ENCODE results near the gene TAS2R14. TPM values are rescaled to one million over a fixed set of nuclear protein-coding genes. Genes with fewer than 3 reads are reported as not detected.

Gene TAS2R14
- total RNA-seq, 1 experiment from 2014 or later, result 2.8 TPM

GRCh38 chr12:10889226-10889625, 49.8 kb downstream of the TAS2R14 start:
- DNase-seq, result no peak
- no peaks in the 10 kb centered on the region for H3K9me3 ChIP-seq (replicated peaks)
- no peak overlapping the region for H3K27ac ChIP-seq
- no peak overlapping the region for H3K4me3 ChIP-seq
- peaks cover 2% of the 10 kb centered on the region; the same call in 1 of the 2 replicates for H3K36me3 ChIP-seq
- H3K4me1 ChIP-seq, result no peaks in the 10 kb centered on the region
- H3K27me3 ChIP-seq, result no peaks in the 10 kb centered on the region

Other genes with a start within 250 kb of the TAS2R14 start
- gene YBX3, start 215.9 kb downstream of the TAS2R14 start, total RNA-seq (2014; rRNA removed; shearing (Covaris generic)), result 157 and 159 TPM in 2 replicates
- 0.12 TPM in 1 of 2 replicates, not detected in the other for gene TAS2R7, start 136.6 kb downstream of the TAS2R14 start, total RNA-seq (2014; rRNA removed; shearing (Covaris generic))
- gene TAS2R8, start 132.0 kb downstream of the TAS2R14 start, total RNA-seq (2014; rRNA removed; shearing (Covaris generic)), result not detected in 2 replicates
- gene TAS2R9, start 129.1 kb downstream of the TAS2R14 start, total RNA-seq (2014; rRNA removed; shearing (Covaris generic)), result 0.15 and 0.16 TPM in 2 replicates
- 0.63 and 1.4 TPM in 2 replicates for gene TAS2R10, start 112.9 kb downstream of the TAS2R14 start, total RNA-seq (2014; rRNA removed; shearing (Covaris generic))
- gene PRR4, start 89.8 kb downstream of the TAS2R14 start, total RNA-seq (2014; rRNA removed; shearing (Covaris generic)), result 3.3 TPM in 2 replicates
- gene PRH1, start 55.0 kb downstream of the TAS2R14 start, total RNA-seq (2014; rRNA removed; shearing (Covaris generic)), result 10.0 and 13.9 TPM in 2 replicates
- gene TAS2R13, start 29.7 kb downstream of the TAS2R14 start, total RNA-seq (2014; rRNA removed; shearing (Covaris generic)), result 0.71 and 1.3 TPM in 2 replicates
- not detected in 2 replicates for gene PRH2, start 10.0 kb downstream of the TAS2R14 start, total RNA-seq (2014; rRNA removed; shearing (Covaris generic))
- 0.76 and 2.3 TPM in 2 replicates for gene TAS2R50, start 47.6 kb upstream of the TAS2R14 start, total RNA-seq (2014; rRNA removed; shearing (Covaris generic))
- gene TAS2R20, start 59.0 kb upstream of the TAS2R14 start, total RNA-seq (2014; rRNA removed; shearing (Covaris generic)), result 0.86 and 3.9 TPM in 2 replicates
- 2.5 and 4.5 TPM in 2 replicates for gene TAS2R19, start 83.4 kb upstream of the TAS2R14 start, total RNA-seq (2014; rRNA removed; shearing (Covaris generic))
- 1.5 and 2.7 TPM in 2 replicates for gene TAS2R31, start 92.1 kb upstream of the TAS2R14 start, total RNA-seq (2014; rRNA removed; shearing (Covaris generic))
- gene TAS2R46, start 123.0 kb upstream of the TAS2R14 start, total RNA-seq (2014; rRNA removed; shearing (Covaris generic)), result 1.2 and 2.3 TPM in 2 replicates
- gene TAS2R43, start 153.1 kb upstream of the TAS2R14 start, total RNA-seq (2014; rRNA removed; shearing (Covaris generic)), result 0.63 and 0.97 TPM in 2 replicates
- 1.7 and 3.6 TPM in 2 replicates for gene TAS2R30, start 195.4 kb upstream of the TAS2R14 start, total RNA-seq (2014; rRNA removed; shearing (Covaris generic))
- gene SMIM10L1, start 231.9 kb upstream of the TAS2R14 start, total RNA-seq (2014; rRNA removed; shearing (Covaris generic)), result 9.8 and 10.9 TPM in 2 replicates
- gene TAS2R42, start 247.7 kb upstream of the TAS2R14 start, total RNA-seq (2014; rRNA removed; shearing (Covaris generic)), result not detected in 2 replicates